Stimulated activated CD4-positive, alpha-beta T cell treated with anti-CD3 and anti-CD28 coated beads, Interleukin-12 subunit alpha, Interleukin-12 subunit beta, amount 100 ng/mL, for 24 hours (primary cell): ENCODE data around the gene RAE1.

Experiments
- DNase-seq, 2 experiments: peaks; one replicate each; pipeline ENCODE4 v3.0.0-alpha.2; 2020; ENCODE audit warnings: low read depth in 2 of 2

Gene RAE1

GRCh38 chr20:57400231-57400701, 49.2 kb downstream of the RAE1 start:
- DNase-seq: no peak

GRCh38 chr20:57400821-57401564, 49.9 kb downstream of the RAE1 start:
- no peak for DNase-seq

- DNase-seq: no peak
Measured at GRCh38 chr20:57401565-57401918, 50.5 kb downstream of the RAE1 start.

DNA sequence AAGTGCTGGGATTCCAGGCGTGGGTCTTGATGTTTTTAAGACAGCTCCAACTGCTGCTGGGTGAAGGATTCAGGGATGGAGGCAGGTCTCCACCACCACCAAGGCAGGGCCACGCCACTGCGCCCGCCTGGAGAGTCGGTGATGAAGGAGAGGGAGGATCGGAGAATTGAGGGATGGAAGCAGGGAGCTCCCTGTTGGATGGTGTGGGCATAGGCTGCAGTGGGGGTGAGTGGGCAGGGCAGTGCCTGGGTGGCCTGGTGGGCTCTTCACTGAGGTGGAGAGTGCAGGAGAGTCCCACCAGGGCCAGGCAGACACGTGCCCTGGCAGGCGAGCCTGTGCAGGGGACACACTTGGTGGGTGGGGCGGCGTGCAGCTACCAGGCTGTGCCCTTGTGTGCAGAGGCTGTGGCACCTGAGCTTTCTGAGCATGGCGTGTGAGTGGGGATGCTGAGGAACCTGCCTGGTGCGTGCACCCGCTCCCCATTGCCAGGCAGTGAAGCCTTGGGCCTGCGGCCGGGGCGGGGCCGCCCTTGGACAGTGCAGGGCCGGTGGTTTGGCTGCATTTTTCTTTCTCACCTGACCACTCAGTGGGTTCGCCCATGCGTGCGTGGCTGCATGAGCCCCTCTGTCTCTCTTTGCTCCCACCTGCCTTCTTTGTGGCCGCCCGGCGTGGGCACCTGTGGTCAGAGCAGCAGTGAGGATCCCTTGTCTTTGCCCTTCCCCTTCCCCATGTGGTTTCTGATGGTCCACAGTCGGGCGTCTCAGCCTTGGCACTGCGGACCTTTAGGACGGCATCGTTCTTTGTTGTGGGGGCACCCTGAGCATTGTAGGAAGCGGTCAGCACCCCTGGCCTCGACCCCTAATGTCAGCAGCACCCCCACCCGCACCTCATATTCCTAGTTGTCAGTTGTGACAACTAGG, 51.4 kb downstream of the RAE1 start:
- no peak for DNase-seq

DNA sequence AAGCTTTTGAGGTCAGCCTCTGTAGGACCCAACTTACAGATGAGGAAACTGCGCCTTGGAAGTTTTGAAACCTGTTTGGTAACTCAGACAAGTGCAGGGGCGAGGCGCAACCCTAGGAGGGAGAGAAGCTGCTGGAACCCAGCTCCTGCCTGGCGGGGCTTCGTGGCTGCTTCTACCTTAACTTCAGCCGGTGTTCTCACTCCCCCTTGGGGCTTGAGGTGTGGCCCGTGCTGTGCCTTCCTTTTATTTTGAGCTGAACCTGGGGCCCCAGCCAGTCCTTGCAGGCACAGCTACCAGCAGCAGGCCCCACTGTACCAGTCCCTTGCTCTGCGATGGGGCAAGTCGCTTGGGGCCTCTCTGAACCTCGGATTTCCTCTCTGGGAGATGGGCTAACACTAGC, 52.2 kb downstream of the RAE1 start:
- no peak for DNase-seq

DNA sequence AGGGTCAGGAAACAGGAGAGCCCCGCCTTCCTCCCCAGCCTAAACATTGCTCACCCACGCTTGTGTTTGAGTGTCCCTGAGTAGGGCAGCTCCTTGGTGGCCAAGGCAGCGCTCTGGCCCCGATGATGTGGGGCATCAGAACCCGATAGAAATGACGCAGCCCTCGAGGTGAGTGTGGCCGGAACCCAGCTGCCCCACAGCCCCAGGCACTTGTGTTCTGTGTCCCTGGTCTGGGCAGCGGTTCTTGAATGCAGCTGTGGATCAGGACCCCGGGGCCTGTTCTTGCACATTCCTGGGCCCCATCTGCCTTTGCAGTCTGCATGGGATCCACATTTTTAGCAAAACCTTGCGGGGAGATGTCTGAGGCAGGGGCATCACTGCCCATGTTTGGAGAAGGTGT, 53.0 kb downstream of the RAE1 start:
- DNase-seq: no peak

GRCh38 chr20:57404419-57405072, 53.5 kb downstream of the RAE1 start:
- DNase-seq: no peak

DNA sequence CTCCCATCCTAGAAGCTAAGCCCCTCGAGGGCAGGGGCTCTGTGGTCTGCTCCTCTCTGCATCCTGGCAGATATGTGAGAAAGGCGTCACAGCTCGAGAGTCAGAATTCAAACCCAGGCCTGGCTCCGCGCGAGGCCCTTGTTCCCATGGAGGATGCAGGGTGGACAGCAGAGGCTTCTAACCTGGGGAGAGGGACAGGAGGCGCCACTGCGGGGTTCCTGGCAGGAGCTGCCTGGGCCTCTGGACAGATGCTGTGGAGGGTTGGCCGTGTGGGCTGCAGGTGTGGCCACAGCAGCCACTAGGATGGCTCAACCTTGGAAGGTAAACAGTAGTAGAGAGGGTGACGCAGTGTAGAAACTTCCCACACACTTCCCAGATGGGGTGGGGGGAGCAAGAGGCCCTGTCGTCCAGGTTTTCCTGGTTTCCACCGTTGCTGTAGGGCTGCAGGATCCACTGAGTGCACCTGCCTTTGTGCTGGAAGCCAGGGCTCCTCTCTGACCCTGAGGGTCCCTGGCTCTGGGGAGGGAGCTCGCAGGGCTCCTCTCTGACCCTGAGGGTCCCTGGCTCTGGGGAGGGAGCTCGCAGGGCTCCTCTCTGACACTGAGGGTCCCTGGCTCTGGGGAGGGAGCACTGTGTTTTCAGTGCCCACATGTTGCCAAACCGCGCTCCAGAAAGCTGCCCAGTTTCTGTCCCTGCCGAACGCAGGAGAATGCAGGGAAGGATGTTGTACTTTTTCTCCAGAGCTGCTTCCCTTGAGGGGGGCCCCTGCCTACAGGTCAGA, 54.4 kb downstream of the RAE1 start:
- no peak for DNase-seq

- no peak for DNase-seq
Measured at GRCh38 chr20:57407541-57407956, 56.5 kb downstream of the RAE1 start.

- no peak for DNase-seq
Measured at GRCh38 chr20:57408131-57408530, 57.1 kb downstream of the RAE1 start.

DNA sequence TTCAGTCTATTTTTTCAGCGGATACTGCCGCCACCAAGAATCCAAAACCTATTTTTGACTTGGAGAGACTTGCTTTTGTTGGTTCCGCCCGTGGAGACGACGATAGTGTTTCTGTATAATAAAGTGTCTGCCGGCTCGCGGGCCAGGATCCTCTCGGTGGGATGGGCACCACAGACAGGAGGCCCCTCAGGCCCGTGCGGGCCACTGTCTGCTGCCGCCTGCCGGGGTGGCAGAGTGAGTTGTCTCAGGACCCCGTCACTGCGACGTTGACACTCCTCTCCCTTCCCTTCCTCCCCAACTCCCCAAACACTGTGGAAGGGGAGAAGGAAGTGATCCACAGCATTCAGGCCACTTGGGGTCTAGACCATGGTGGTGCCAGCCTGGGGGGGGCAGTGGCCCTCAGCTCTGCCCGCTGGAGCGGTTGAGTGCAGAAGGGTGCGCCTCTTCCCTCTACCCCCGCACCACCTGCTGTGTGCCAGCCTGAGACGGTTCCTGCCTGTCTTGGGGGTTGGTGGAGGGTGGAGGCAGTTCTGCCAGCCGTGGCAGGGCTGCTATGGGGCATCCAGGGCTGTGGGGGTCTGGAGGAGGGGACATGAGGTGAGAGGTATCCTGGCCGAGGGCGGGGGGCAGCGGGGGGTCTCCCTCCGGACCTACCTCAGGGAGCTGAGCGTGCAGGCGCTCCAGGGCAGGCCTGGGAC, 57.6 kb downstream of the RAE1 start:
- DNase-seq: no peak

DNA sequence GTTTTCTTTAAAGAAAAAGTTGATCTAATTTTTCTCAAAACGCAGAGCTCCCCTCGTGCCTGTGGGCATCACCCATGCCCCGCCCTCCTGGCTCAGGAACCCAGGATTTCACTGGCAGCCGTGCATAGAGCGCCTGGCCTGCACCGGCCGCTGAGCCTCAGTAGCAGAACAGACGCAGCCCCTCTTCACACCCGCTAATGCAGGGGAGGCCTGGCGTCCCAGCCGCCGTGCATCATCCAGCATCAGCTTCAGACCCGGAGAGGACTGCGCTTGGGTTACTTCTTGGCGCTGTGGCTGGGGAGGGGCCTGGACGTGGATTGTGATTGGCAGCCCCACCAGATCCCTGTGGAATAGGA, 58.2 kb downstream of the RAE1 start:
- DNase-seq: no peak

GRCh38 chr20:57409672-57410397, 58.8 kb downstream of the RAE1 start:
- no peak for DNase-seq

- no peak for DNase-seq
Measured at GRCh38 chr20:57410398-57410920, 59.4 kb downstream of the RAE1 start.

- DNase-seq: no peak
Measured at GRCh38 chr20:57410924-57411323, 59.9 kb downstream of the RAE1 start.

DNA sequence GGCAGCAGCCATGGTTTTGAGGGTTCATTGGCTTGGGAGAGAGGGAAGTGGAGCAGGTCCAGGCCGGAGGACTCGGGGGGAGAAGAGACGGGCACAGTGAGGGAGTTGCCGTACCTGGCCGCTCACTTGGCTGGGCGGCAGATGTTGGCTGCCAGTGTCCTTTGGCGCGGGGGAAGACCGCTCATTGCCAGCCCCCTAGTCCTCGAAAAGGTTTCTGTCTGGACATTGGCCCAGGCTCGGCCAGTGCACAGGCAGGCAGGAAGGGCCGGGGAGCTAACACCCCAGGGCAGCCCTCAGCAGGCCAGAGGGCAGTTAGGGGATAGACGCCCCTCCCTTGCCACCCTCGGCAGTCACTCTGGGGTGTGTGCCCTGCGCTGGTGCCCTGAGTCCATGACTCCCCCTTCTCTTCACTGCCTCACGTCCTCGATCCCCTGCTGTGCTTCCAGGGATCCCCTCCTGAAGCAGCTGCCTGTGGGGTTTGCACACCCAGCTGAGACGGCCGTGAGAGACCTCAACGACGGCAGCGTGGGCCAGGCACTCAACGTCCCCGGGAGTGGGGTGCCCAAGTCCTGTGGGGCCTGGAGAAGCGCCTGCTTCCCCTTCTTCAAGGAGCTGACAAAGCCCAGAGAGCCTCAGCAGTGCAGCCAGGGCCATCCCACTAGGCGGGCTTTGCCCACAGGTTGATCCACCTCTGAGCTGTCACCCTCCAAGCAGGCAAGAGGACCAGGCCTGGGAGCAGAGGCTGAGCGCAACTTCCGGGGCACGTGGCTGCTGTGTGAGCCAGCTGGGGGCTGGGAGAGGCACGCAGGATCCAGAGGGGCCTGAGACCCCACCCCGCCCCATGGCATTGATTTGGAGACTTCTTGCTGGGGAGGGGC, 60.6 kb downstream of the RAE1 start:
- DNase-seq: no peak

GRCh38 chr20:57412347-57413029, 61.4 kb downstream of the RAE1 start:
- no peak for DNase-seq

DNA sequence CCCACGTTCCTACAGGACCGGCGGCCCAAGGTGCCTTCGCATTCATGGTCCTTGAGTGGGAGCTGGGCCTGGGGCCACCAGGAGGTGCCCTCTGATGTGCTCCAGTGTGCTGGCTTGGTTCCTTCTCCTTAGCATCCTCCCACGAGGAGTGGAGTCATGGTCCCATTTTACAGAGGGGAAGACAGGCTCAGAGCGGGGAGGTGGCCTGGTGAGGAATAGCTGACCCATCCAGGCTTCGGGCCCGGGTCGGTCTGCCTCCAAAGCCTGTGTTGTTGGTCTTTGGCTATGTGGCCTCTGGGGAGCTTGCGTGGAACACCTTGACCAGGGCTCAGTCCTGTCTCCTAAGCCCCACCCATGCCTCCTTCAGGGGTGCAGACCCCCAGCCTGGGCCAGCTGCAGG, 62.9 kb downstream of the RAE1 start:
- no peak for DNase-seq
